HG03139 (cell line): ENCODE measurements around the gene SYNRG.
"Not testable (repeated sequence)": the region's sequence is repeated elsewhere in the genome, so short reads cannot be mapped to it uniquely, and the experiment has no call there.

Source experiments
- ATAC-seq: cut with Tn5 transposase; IDR thresholded peaks from one replicate; pipeline ENCODE4 v1.9.1; 2021; ENCODE audit not compliant: unreplicated experiment

The SYNRG gene, protein sequence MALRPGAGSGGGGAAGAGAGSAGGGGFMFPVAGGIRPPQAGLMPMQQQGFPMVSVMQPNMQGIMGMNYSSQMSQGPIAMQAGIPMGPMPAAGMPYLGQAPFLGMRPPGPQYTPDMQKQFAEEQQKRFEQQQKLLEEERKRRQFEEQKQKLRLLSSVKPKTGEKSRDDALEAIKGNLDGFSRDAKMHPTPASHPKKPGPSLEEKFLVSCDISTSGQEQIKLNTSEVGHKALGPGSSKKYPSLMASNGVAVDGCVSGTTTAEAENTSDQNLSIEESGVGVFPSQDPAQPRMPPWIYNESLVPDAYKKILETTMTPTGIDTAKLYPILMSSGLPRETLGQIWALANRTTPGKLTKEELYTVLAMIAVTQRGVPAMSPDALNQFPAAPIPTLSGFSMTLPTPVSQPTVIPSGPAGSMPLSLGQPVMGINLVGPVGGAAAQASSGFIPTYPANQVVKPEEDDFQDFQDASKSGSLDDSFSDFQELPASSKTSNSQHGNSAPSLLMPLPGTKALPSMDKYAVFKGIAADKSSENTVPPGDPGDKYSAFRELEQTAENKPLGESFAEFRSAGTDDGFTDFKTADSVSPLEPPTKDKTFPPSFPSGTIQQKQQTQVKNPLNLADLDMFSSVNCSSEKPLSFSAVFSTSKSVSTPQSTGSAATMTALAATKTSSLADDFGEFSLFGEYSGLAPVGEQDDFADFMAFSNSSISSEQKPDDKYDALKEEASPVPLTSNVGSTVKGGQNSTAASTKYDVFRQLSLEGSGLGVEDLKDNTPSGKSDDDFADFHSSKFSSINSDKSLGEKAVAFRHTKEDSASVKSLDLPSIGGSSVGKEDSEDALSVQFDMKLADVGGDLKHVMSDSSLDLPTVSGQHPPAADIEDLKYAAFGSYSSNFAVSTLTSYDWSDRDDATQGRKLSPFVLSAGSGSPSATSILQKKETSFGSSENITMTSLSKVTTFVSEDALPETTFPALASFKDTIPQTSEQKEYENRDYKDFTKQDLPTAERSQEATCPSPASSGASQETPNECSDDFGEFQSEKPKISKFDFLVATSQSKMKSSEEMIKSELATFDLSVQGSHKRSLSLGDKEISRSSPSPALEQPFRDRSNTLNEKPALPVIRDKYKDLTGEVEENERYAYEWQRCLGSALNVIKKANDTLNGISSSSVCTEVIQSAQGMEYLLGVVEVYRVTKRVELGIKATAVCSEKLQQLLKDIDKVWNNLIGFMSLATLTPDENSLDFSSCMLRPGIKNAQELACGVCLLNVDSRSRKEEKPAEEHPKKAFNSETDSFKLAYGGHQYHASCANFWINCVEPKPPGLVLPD (N-terminal part only)

DNA sequence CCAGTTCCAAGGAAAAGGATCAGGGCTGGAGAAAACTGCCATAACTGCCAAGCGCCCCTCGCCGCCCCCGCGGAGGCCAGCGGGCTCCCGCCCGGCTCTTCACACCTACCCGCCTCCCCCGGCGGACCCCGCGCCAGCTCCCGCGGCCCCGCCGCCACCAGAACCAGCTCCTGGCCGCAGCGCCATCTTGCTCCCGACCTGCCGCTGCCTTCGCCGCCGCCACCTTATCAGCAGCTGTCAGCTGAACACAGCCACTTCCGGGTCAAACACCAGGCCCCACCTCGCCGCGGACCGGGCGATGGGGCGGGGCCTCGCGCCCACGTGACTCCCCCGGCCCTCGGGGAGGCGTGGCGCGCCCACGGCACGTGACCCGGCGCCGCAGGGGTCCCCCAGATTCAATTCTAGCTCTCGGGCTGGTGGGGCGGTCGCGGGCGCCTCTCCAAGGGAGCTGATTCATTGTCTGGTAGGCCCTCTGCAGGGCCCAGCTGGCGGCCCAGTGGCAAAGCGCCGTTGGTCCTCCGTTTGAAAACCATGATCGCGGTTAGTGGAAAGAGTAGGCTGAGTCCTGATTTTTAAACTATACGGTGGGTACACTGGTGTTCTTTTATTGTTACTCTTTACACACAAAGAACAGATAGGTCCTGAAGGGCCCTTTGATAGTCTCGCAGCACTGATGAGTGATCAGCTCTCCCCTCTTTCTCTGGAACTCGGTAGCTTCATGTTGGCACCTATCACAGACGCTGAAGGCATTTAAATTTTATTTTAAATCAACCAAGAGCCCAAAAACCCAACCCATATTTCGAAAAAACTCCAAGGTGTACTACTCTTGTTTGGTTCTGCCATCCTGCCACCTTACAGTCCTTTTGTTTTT is at the start of gene SYNRG:
TSS of gene SYNRG (minus strand) at position 249 of the 871 bp plus-strand sequence. CDS start at position 186, 63 bp downstream.
- peak; percentile 86 for ATAC-seq

DNA sequence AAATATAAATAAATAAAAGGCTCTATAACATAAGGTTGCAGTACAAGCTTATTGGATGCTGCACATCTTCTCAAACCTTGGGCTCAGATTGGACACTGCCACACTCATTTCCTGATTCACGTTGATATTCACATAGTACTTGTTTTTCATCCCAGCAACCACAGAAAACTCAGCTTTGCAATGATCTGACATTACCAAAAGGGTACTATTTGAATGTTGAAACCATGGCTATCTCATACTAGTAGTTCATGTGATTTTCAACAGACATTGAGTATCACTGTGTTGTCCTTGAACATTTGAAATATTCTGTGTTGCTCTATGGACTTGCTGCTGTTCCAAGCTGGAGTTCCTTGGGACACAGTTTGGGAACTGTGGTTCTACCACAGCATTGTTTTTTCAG is 48.0 kb upstream of the SYNRG start:
- no peak for ATAC-seq

DNA sequence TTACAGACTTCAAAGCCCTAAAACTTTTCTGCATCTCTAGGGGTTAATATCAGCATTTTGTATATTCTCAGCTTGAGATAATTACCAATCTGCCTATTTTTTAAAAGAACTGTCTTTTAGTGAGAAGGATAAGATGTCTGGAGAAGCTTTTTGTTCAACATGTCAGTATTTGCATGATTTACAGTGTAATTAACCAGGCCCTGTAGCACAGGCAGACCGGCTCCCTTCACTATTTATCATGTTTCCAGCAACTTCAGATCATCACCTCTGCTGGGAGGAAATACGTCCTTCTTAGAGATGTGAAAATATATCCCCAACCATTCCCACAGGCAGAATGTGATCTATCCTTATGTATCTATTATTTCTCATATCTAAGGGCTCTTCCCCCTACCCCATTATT is 42.6 kb upstream of the SYNRG start:
- no peak for ATAC-seq

DNA sequence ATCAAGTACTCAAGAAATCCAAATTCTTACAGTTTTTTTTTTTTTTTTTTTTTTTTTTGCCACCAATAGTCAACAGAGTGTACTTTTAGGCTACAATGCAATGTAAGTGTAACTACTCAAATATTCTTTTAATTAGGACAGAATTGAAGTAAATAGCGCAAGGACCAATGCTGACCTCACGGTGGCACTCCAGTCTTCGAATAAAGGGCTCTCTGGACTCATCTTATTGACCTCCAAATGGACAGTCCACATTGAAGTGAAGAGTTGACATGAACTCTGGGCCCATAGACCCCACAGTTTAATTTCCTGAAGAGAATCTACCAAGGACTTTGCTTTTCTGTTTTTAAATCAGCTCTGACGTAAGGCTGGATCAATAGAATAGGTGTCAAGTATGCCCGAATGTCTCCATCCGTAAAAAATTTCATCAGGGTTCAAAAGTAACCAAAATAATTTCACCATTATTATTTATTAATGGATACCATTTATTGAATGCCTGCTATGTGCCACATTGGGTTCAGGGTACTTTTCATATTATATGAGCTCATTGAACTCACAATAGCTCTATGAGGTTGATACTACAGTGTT is 41.3 kb upstream of the SYNRG start:
- ATAC-seq = no peak

DNA sequence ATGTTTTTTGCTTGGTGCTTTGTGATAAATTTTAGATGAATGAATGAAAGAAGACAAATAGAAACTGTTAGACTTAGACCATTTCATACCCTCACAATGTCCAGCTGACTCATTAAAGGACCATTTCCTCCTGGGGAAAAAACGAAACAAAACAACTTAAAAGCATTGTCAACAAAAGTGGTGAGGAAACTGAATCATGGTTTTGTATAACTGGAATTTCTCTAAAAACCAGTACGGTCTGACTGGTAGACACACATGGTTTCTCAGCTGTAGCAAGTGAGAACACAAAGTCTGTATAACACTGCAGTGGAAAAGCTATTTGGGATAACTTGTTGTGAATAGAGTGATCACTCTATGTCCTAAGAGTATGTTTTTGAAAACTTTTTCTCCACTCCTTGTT is 39.3 kb upstream of the SYNRG start:
- no peak for ATAC-seq

DNA sequence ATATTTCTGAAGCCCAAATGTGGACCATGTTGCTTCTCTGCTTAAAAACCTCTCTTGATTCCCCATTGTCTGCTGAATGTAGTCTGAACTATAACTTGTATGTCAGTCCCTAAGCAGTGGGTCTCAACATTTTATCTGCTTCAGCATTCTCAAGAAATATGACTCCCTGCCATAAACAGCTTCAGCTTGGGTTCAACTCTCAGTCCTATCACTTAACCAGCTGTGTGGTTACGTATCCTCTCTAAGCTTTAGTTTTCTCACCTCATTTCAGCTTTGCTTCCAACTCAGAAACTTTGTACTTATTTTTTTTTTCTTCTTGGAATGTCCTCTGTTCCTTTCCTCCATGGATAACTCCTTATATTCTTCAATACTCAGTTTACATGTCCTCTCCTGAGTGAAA is 38.6 kb upstream of the SYNRG start:
- ATAC-seq = no peak

DNA sequence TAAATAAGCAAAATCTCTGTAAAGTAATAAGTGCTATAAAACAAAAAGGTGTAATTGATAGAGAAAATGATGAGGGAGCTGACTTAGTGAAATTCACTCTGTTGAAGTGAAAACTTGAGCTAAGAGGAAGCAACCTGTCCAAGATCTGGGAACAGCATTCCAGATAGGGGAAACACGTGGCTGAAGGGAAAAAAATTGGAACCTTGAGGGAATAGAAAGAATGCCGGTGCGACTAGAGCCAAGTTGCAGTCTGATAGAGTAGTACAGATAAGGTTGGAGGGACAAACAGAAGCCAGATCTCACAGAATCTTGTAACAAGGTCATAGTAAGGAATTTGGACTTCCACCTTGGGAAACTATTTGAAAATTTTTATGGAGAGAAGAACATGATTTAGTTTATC is 34.7 kb upstream of the SYNRG start:
- no peak for ATAC-seq

DNA sequence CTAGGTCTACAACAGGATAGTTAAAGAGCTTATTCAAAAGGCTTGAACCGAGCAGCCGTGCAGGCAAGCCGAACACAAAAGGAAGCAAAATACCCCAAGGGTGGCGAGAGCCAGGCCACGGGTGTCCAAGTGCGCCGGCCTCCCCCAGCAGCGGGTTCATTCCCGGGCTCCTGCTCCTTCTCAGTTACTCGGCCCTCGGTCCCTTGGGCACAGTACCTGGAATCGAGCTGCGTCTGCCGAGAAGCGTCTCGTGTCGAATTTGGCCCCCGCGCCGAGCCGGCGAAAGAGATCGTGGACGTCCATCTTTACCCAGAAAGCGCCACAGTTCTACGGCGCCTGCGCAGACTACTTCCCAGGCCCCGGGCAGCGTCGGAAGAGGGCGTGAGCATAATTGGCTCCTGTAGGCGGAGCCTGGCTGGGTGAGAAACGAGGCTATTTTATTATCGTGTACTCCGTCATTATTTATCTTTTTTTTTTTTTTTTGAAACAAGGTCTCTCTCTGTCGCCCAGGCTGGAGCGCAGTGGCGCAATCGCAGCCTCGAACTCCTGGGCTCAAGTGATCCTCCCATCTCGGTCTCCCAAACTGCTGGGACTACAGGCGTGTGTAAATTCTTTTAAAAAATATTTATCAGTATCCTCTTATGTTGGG is 34.0 kb upstream of the SYNRG start, which contains the start of gene DDX52:
TSS of gene DDX52 (minus strand) at position 329 of the 649 bp plus-strand sequence. CDS start at position 303, 26 bp downstream.
- peak; percentile 85 for ATAC-seq

DNA sequence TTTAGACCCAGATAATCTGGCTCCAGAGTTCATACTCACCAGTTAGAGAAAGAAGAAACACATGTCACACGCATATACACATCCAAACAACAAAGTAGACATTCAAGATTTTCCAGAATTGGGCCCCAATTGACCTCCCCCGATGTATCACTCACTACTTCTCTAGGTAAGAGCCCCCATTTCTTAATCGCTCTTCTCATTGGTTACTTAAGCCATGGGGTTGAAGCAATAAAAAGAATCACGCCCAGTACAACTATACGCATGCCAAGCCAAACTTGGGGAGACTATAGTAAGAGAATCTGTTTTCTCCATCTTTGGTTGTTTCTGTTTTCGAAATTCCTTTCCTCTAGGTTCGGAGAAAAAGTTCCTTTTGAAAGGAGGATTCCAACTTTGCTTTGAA is 33.5 kb upstream of the SYNRG start:
- no peak for ATAC-seq

DNA sequence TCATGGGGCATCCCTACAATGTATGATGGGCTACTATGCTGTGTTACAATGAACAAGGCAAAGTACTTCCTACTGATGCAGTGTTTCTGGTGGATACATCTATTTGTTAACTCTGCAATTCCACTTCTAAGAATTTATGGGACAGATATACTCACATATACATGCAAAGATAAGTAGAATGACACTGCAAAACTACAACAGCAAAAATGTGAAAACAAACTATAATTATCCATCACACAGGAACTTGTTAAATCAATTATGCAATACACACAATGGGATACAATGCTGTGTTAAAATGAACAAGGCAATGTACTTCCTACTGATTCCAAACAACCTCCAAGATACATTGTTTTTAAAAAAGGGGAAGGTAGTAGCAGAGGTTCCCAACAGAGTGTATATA is 30.8 kb upstream of the SYNRG start:
- no peak for ATAC-seq

DNA sequence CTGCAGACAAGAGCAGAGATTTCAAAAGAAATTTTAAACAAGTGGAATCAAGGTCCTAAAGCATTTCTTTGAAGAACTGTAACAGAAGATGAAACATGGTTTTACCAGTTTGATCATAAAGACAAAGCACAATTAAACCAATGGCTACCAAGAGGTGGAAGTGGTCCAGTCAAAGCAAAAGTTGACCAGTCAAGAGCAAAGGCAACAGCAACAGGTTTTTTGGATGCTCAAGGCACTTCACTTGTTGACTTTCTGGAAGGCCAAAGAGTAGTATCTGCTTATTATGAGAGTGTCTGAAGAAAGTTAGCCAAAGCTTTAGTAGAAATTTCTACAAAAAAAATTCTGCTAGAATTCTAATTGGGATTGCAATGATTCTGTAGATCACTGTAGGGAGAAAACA is 28.7 kb upstream of the SYNRG start:
- ATAC-seq = no peak

DNA sequence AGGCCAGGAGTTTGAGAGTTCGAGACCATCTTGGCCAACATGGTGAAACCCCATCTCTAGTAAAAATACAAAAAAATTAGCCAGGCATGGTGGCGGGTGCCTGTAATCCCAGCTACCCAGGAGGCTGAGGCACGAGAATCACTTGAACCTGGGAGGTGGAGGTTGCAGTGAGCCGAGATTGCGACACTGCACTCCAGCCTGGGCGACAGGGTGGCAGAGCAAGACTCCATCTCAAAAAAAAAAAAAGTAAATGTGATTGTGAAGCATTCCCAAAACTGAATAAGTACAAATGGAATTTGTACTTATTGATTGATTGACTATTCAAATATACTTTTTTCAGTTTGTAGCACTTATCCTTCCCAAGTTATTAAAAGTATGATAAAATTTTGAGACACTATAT is 7.2 kb upstream of the SYNRG start:
- not testable (repeated sequence) for ATAC-seq

DNA sequence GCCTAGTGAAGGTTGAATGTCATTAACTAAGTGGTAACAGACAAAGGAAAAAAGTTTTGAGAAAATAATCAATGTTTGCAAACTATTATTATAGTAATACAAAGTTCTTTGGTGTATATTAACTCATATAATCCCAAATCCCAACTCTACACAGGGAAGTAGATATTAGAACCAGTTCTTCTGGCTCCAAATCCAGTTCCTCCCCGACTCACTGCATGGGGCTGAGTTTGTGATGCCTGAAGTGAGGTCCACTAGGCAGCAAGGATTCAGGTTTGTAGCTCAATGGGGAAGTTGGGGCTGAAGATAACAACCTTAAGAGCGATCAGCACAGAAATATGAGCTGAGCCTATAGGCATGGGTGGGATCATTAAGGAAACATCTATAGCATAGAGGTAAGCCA is 5.6 kb upstream of the SYNRG start:
- no peak for ATAC-seq

DNA sequence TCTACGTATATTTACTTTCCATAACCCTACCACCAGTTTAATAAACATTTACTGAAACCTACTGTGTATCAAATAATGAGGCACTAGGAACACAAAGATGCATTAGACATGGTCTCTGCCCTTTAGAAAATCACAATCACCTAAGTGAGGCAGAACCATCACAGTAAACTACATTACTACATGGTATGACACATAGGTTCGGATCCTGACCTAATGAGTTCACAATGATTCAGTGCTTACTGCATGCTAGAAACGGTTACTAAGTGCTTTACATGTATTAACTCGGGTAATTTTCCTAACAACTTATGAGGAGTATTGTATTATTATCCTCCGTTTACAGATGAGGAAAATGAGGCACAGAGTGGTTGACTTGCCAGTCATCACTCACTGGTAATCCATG is 5.2 kb upstream of the SYNRG start:
- no peak for ATAC-seq

DNA sequence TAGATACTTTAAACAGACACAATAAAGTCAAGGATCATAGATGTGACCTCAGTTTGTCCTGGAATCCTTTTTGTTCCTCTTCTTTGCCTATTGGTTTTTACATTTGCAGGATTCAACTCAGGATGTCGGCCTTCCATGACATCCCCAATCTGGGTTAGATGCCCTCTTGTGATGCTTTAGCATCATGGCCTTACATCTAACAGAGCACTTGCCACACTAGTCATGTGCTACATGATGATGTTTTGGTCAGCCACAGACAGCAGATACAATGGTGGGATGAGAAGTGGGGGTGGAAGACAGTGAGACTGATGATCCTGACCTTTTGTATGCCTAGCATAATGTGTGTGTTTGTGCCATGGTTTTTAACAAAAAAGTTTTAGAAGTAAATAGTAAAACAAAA is 1.8 kb upstream of the SYNRG start:
- no peak for ATAC-seq

DNA sequence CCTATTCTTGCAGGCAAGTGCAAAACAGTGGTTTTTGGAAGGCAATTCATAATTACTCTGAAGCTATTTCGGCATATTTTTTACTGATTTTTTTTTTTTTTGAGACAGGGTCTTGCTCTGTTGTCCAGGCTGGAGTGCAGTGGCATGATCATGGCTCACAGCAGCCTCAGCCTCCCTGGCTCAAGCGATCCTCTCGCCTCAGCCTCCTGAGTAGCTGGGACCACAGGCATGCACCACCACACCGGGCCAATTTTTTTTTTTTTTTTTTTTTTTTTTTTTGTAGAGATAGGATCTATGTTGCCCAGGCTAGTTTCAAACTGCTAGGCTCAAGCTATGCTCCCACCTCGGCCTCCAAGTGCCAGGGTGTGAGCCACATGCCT is 813 bp upstream of the SYNRG start:
- ATAC-seq = not testable (repeated sequence)

DNA sequence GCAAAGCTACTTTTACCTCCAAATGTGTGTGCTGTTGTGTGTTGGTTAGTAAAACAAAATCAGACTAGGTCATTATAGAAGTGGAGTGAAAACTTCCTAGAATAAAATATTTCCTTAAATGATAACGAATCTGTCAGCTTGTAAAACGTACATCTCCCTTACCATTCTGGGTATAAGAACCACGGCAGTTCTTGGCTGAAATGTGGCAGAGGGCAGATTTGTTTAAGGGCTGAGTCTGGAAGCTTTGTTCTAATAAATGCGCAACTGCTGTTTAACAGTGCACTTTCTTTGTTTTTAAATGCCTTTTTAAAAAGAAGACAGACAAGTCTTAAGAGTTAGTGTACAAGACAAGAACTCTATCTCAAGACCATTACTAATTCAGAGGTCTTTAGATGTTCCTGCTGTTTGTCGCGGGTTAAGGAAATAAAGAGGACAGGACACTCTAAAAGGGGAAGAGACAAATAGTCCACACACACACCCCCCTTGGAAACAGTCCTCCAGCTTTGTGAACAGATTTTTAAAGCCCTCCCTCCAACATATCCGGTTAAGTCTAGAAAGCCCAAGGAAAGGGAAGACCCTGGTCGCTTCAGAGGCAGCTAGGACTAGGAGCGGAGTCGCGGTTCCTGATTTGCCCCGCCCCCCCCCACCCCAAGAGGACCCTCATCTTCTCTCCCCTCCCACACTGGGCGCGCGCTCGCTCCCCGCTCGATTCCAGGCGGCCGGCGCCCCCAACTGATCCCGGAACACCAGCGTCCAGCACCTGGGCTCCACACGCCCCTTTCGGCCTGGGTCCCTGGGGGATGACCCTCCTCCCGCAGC is 658 bp downstream of the SYNRG start:
- peak; percentile 6 for ATAC-seq

DNA sequence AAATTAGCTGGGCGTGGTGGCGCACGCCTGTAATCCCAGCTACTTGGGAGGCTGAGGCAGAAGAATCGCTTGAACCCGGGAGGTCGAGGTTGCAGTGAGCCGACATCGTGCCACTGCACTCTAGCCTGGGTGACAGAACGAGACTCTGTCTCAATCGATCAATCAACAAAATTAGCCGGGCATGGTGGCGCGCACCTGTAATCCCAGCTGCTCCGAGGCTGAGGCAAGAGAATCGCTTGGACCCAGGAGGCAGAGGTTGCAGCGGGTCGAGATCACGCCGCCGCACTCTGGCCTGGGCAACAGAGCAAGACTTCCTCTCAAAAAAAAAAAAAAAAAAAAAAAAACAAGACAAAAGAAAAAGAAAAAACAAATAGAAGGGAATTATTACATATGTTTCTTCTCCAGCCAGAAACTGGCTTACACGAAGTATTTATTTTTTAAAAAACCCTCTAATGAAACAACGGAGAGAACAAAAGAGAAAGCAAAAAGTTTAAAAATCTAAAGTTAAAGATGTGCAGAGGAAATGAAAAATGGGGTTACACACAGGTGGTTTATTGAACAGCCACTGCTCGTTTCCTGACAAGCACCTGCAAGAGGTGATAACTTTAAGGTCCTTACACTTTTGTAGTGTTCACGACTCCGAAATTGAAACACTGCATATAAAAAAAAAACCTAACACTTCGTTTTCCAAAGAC is 1.4 kb downstream of the SYNRG start:
- no peak for ATAC-seq
